PC-3 (cell line): ENCODE measurements around the gene TMEM40. TPM values are rescaled to one million over a fixed set of nuclear protein-coding genes. Genes with fewer than 3 reads are reported as not detected.
A peak's percentile ranks its signal among the peaks of the same experiment; 100 is the strongest.

Source experiments
- ATAC-seq: fragments of 200-7000 bp; cut with Tn5 transposase; 2 replicates; pipeline ENCODE4 v1.9.1; 2020; ENCODE audit warnings: mild to moderate bottlenecking, moderate library complexity
- BruUV-seq: library from RNA; stranded (reverse); fragments of 400-500 nt; replicated peaks from 2 replicates; lab custom pipeline; 2021; lab: Mats Ljungman, UMichigan
- CTCF ChIA-PET: fragments of 300-600 bp; sonication (Branson Sonifier 250); formaldehyde crosslinking; loops from one replicate; lab custom pipeline; 2022; ENCODE audit warnings: antibody characterized with exemption; lab: Charles Lee
- POLR2A ChIA-PET: fragments of 300-600 bp; sonication (Branson Sonifier 250); formaldehyde crosslinking; loops from one replicate; lab custom pipeline; 2022; ENCODE audit warnings: antibody characterized with exemption; ENCODE audit not compliant: unreplicated experiment; lab: Charles Lee
- DNase-seq: peaks from one replicate; pipeline ENCODE4 v3.0.0-alpha.2; 2015
- H2AFZ ChIP-seq: fragments of 300-600 bp; sonication (generic); 2 replicates; pipeline ENCODE4 v1.6.0; 2016; ENCODE audit warnings: antibody characterized with exemption, low read length
- H3F3A ChIP-seq: fragments of 300-600 bp; sonication (generic); one replicate; pipeline ENCODE4 v1.6.0; 2017; ENCODE audit warnings: antibody characterized with exemption, low read length, control low read depth, mild to moderate bottlenecking; ENCODE audit not compliant: unreplicated experiment
- H3K27ac ChIP-seq: fragments of 300-600 bp; sonication (generic); 2 replicates; pipeline ENCODE4 v1.5.1; 2016; ENCODE audit warnings: mild to moderate bottlenecking, low read length
- H3K27me3 ChIP-seq: fragments of 300-600 bp; sonication (generic); 2 replicates; pipeline ENCODE4 v1.6.1; 2016; ENCODE audit warnings: low read length, mixed read lengths
- H3K36me3 ChIP-seq: fragments of 300-600 bp; sonication (generic); 2 replicates; pipeline ENCODE4 v1.6.1; 2016; ENCODE audit warnings: low read depth, mixed run types, low read length, mixed read lengths
- H3K4me1 ChIP-seq: fragments of 300-600 bp; sonication (generic); 2 replicates; pipeline ENCODE4 v1.5.1; 2016; ENCODE audit warnings: low read length; ENCODE audit not compliant: insufficient read depth
- H3K4me2 ChIP-seq: fragments of 300-600 bp; sonication (generic); 2 replicates; pipeline ENCODE4 v1.6.0; 2016; ENCODE audit warnings: low read length
- H3K4me3 ChIP-seq: fragments of 300-600 bp; sonication (generic); 2 replicates; pipeline ENCODE4 v1.5.1; 2016; ENCODE audit warnings: mild to moderate bottlenecking, low read length, mixed read lengths
- H3K79me2 ChIP-seq: fragments of 300-600 bp; sonication (generic); 2 replicates; pipeline ENCODE4 v1.6.1; 2017; ENCODE audit warnings: low read length, mixed read lengths
- H3K9ac ChIP-seq: fragments of 300-600 bp; sonication (generic); 2 replicates; pipeline ENCODE4 v1.6.0; 2016; ENCODE audit warnings: mild to moderate bottlenecking, low read length
- H3K9me2 ChIP-seq: fragments of 300-600 bp; sonication (generic); replicated peaks from 2 replicates; pipeline ENCODE4 v1.6.1; 2016; ENCODE audit warnings: mixed run types, low read length, mixed read lengths
- H3K9me3 ChIP-seq: fragments of 300-600 bp; sonication (generic); 2 replicates; pipeline ENCODE4 v1.6.1; 2016; ENCODE audit warnings: low read length, mixed read lengths
- H4K20me1 ChIP-seq: fragments of 300-600 bp; sonication (generic); 2 replicates; pipeline ENCODE4 v1.6.1; 2016; ENCODE audit warnings: low read length, mixed read lengths
- CTCF ChIP-seq: fragments of 300-600 bp; sonication (generic); conservative IDR thresholded peaks from 2 replicates; pipeline ENCODE4 v1.5.1; 2017; ENCODE audit warnings: antibody characterized with exemption, low read depth, mild to moderate bottlenecking, low read length
- EZH2 ChIP-seq: fragments of 300-600 bp; sonication (generic); IDR thresholded peaks from one replicate; pipeline ENCODE4 v1.6.1; 2017; ENCODE audit warnings: antibody characterized with exemption, mild to moderate bottlenecking, low read length; ENCODE audit not compliant: unreplicated experiment
- EZH2phosphoT487 ChIP-seq: fragments of 300-600 bp; sonication (generic); IDR thresholded peaks from 2 replicates; pipeline ENCODE4 v1.6.1; 2018; ENCODE audit warnings: mild to moderate bottlenecking, antibody characterized with exemption, low read length, borderline replicate concordance
- intact Hi-C: fragments of 100-400 bp; cut with micrococcal nuclease; formaldehyde crosslinking; loops from 2 replicates; pipeline ENCODE4 v1.9.0; 2023
- total RNA-seq: library from RNA; depleted of rRNA; stranded (reverse); fragments of >200 nt; gene quantifications from 2 replicates; pipeline ENCODE4 v1.2.3, GENCODE V29; 2014

Gene TMEM40
- total RNA-seq, 1 experiment from 2014 or later: 10.4 TPM

DNA sequence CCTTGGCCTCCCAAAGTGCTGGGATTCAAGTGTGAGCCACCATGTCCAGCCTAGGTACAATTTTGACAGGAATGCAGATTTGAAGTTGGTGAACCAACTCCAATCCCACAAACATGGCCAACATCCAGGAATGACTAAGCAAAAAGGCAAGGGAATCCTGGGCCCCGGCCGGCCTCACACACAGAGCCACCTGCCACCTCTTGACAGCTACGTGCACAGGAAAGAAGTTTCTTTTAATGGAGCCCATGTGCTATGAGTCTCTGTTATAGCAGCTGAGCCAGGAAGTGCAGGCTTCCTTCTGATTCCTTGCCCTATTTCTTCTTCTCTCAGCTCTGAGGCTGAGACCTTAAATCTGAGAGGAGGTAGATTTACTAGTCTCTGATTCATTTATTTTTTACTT is 8.8 kb downstream of the TMEM40 start:
- H3K4me3 ChIP-seq: no peak overlapping the region

DNA sequence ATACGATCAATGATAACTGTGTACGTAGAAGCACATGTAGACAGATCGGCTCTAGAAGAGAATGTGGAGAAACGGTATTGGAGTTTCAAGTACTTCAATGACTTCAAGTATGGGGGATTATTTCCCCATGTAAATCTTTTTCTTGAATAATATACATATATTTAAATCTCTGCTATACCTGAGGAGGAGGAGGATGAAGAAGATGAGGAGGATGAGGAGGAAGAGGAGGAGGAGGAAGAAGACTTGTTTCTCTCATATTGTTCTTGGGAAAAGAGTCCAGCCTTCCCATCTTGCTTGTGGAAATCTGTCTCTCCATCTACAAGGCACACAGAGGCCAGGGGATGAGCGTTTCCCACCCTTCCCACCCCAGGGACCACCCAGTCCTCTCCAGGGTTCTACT is 10.6 kb downstream of the TMEM40 start:
- Histone ChIP-seq H3K27me3 (no peaks in the 10 kb centered on the region), H3K9me3 (no peaks in the 10 kb centered on the region), H3K79me2 (no peaks in the 10 kb centered on the region), H3K9me2 (no peaks in the 10 kb centered on the region), H3K4me2 (no peak overlapping the region), H3F3A (no peaks in the 10 kb centered on the region), H3K27ac (no peak overlapping the region), H3K9ac (no peak overlapping the region), H2AFZ (no peak overlapping the region), H3K4me3 (no peak overlapping the region), H4K20me1 (no peaks in the 10 kb centered on the region), H3K36me3 (no peaks in the 10 kb centered on the region; the same call in 1 of the 2 replicates), H3K4me1 (peaks cover 41% of the 10 kb centered on the region)
- DNase-seq (no peak), ATAC-seq (no peak)
- BruUV-seq: no TSS peak
- intact Hi-C loops: no loop called here
- TF ChIP-seq EZH2 (no peak), EZH2phosphoT487 (no peak), CTCF (no peak)
- ChIA-PET CTCF (interaction anchor here (0.5 kb wide), 1 partner anchor 170 kb away, joined by 4 read pairs; no protein-coding TSS in a partner anchor), POLR2A (no interaction called here)

More for the DNA sequence above, 8.8 kb downstream of the TMEM40 start:
- peaks cover 5% of the 10 kb centered on the region; the same call in 1 of the 2 replicates for H3K79me2 ChIP-seq
- peak; percentile 71 for ATAC-seq
- no peaks in the 10 kb centered on the region for H3K9me3 ChIP-seq
- ChIA-PET POLR2A (no interaction called here), CTCF (interaction anchor here (1.2 kb wide), 1 partner anchor 13 kb away, joined by 3 read pairs; no protein-coding TSS in a partner anchor)
- peaks cover 53% of the 10 kb centered on the region for H3K4me1 ChIP-seq
- H3K36me3 ChIP-seq: no peaks in the 10 kb centered on the region; the same call in 1 of the 2 replicates
- H2AFZ ChIP-seq: peak overlapping the region; percentile 51
- H3F3A ChIP-seq: no peaks in the 10 kb centered on the region
- peak overlapping the region; percentile 47 for H3K9ac ChIP-seq
- no peaks in the 10 kb centered on the region for H4K20me1 ChIP-seq
- peak; percentile 94 for DNase-seq
- peak overlapping the region; percentile 87 for H3K27ac ChIP-seq
- BruUV-seq: no TSS peak
- no peaks in the 10 kb centered on the region for H3K27me3 ChIP-seq
- H3K4me2 ChIP-seq: peak overlapping the region; percentile 5; the same call in 1 of the 2 replicates
- no peaks in the 10 kb centered on the region for H3K9me2 ChIP-seq
- intact Hi-C loops: no loop called here
- TF ChIP-seq EZH2phosphoT487: no peak
- TF ChIP-seq EZH2: no peak
- TF ChIP-seq CTCF: no peak

DNA sequence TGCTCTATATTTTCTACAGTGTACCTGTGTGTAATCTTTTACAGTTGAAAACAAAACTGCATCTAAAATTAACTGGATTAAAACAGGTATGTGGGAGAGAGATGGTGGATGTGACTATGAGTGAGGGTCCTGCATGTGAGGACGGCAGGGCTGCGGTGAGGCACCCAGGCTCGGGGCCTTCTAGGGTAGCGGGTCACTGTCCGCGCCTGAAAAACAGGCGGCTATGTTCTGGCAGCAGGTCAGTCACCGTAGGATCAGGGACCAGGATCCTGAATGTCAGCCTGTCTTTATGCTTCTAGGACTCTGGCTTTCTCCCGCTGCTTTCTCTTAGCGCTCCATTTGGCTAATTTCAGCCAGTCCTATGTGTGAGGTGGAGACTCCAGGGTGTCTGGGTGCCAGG is 12.6 kb downstream of the TMEM40 start:
- Histone ChIP-seq H3K4me3 (no peak overlapping the region), H2AFZ (no peak overlapping the region), H3K9me3 (no peaks in the 10 kb centered on the region), H3K79me2 (no peaks in the 10 kb centered on the region), H4K20me1 (no peaks in the 10 kb centered on the region), H3K4me2 (no peak overlapping the region), H3K36me3 (no peaks in the 10 kb centered on the region; the same call in 1 of the 2 replicates), H3K4me1 (peaks cover 21% of the 10 kb centered on the region), H3F3A (no peaks in the 10 kb centered on the region), H3K9ac (no peak overlapping the region), H3K27ac (no peak overlapping the region), H3K9me2 (no peaks in the 10 kb centered on the region), H3K27me3 (no peaks in the 10 kb centered on the region)
- ATAC-seq (no peak), DNase-seq (no peak)
- ChIA-PET CTCF (no interaction called here), POLR2A (no interaction called here)
- intact Hi-C loops: no loop called here
- BruUV-seq: no TSS peak
- no peak for TF ChIP-seq CTCF
- no peak for TF ChIP-seq EZH2phosphoT487
- TF ChIP-seq EZH2: no peak
